H9 (cell line): ENCODE data around the gene KCNAB2. TPM values are rescaled to one million over a fixed set of nuclear protein-coding genes. Genes with fewer than 3 reads are reported as not detected.

Experiments
- DNase-seq: peaks from one replicate; pipeline ENCODE4 v3.0.0-alpha.2; 2017
- H2AFZ ChIP-seq: one replicate; pipeline ENCODE4 v1.6.1; 2013; ENCODE audit warnings: mild to moderate bottlenecking, low read length, control low read depth, moderate library complexity
- H2AK5ac ChIP-seq: 2 replicates; pipeline ENCODE4 v1.6.1; 2013; ENCODE audit warnings: low read length, control low read depth, mixed read lengths; ENCODE audit not compliant: insufficient read length
- H2BK120ac ChIP-seq: one replicate; pipeline ENCODE4 v1.6.1; 2013; ENCODE audit warnings: low read depth, mild to moderate bottlenecking, low read length, control low read depth, inconsistent platforms; ENCODE audit not compliant: poor library complexity, severe bottlenecking
- H2BK12ac ChIP-seq: 2 replicates; pipeline ENCODE4 v1.6.1; 2013; ENCODE audit warnings: low read length, control low read depth, mixed read lengths, low read depth; ENCODE audit not compliant: insufficient read length
- H2BK15ac ChIP-seq: 2 replicates; pipeline ENCODE4 v1.6.1; 2013; ENCODE audit warnings: low read depth, low read length, control low read depth
- H2BK20ac ChIP-seq: one replicate; pipeline ENCODE4 v1.6.1; 2013; ENCODE audit warnings: low read depth, mild to moderate bottlenecking, low read length, control low read depth, inconsistent platforms; ENCODE audit not compliant: poor library complexity, severe bottlenecking
- H2BK5ac ChIP-seq: 2 replicates; pipeline ENCODE4 v1.6.1; 2013; ENCODE audit warnings: low read length, control low read depth, mixed read lengths; ENCODE audit not compliant: insufficient read length
- H3K14ac ChIP-seq: 2 replicates; pipeline ENCODE4 v1.6.1; 2013; ENCODE audit warnings: low read length, control low read depth; ENCODE audit not compliant: insufficient read depth
- H3K18ac ChIP-seq: 2 replicates; pipeline ENCODE4 v1.6.1; 2013; ENCODE audit warnings: low read depth, mild to moderate bottlenecking, mixed read lengths, low read length, control low read depth; ENCODE audit not compliant: insufficient read length
- H3K23ac ChIP-seq: 2 replicates; pipeline ENCODE4 v1.6.1; 2013; ENCODE audit warnings: low read length, control low read depth, mixed read lengths, low read depth; ENCODE audit not compliant: insufficient read length
- H3K23me2 ChIP-seq: 2 replicates; pipeline ENCODE4 v1.6.1; 2013; ENCODE audit warnings: low read depth, mild to moderate bottlenecking, mixed read lengths, low read length, control low read depth; ENCODE audit not compliant: insufficient read length, poor library complexity, severe bottlenecking
- H3K27ac ChIP-seq: 2 replicates; pipeline ENCODE4 v1.5.1; 2013; ENCODE audit warnings: low read length, control low read depth, mixed read lengths, low read depth; ENCODE audit not compliant: insufficient read length
- H3K27me3 ChIP-seq: 2 replicates; pipeline ENCODE4 v1.6.1; 2013; ENCODE audit warnings: low read length, control low read depth, inconsistent platforms; ENCODE audit not compliant: insufficient read depth
- H3K4ac ChIP-seq: 2 replicates; pipeline ENCODE4 v1.6.1; 2013; ENCODE audit warnings: low read depth, mild to moderate bottlenecking, control low read depth, inconsistent platforms, low read length, moderate library complexity
- H3K4me1 ChIP-seq: 2 replicates; pipeline ENCODE4 v1.6.1; 2013; ENCODE audit warnings: low read length, control low read depth, inconsistent platforms; ENCODE audit not compliant: insufficient read depth
- H3K4me2 ChIP-seq: 2 replicates; pipeline ENCODE4 v1.6.1; 2013; ENCODE audit warnings: low read length, control low read depth, mixed read lengths; ENCODE audit not compliant: insufficient read length, insufficient read depth
- H3K56ac ChIP-seq: 2 replicates; pipeline ENCODE4 v1.6.1; 2013; ENCODE audit warnings: low read depth, mild to moderate bottlenecking, mixed read lengths, low read length, control low read depth; ENCODE audit not compliant: insufficient read length
- H3K79me1 ChIP-seq: 2 replicates; pipeline ENCODE4 v1.6.1; 2013; ENCODE audit warnings: low read depth, mild to moderate bottlenecking, moderate library complexity, low read length, control low read depth, inconsistent platforms; ENCODE audit not compliant: insufficient read depth, poor library complexity, severe bottlenecking
- H3K79me2 ChIP-seq: 2 replicates; pipeline ENCODE4 v1.6.1; 2013; ENCODE audit warnings: low read length, control low read depth, inconsistent platforms; ENCODE audit not compliant: insufficient read depth
- H3K9ac ChIP-seq: 2 replicates; pipeline ENCODE4 v1.6.1; 2013; ENCODE audit warnings: low read length, control low read depth, mixed read lengths; ENCODE audit not compliant: insufficient read length; ENCODE audit errors: extremely low read depth
- H3K9me3 ChIP-seq: one replicate; pipeline ENCODE4 v1.6.1; 2013; ENCODE audit warnings: low read depth, low read length, inconsistent platforms; ENCODE audit not compliant: control insufficient read depth
- H3T11ph ChIP-seq: one replicate; pipeline ENCODE4 v1.6.1; 2013; ENCODE audit warnings: mild to moderate bottlenecking, low read length, control low read depth, inconsistent platforms
- H4K20me1 ChIP-seq: one replicate; pipeline ENCODE4 v1.6.1; 2013; ENCODE audit not compliant: control insufficient read depth, insufficient read length, insufficient read depth
- H4K5ac ChIP-seq: 2 replicates; pipeline ENCODE4 v1.6.1; 2013; ENCODE audit warnings: low read depth, mild to moderate bottlenecking, mixed read lengths, low read length, control low read depth; ENCODE audit not compliant: insufficient read length
- H4K8ac ChIP-seq: replicated peaks from 2 replicates; pipeline ENCODE4 v1.6.1; 2013; ENCODE audit warnings: low read length, control low read depth, mixed read lengths, low read depth; ENCODE audit not compliant: insufficient read length
- H4K91ac ChIP-seq: 2 replicates; pipeline ENCODE4 v1.6.1; 2013; ENCODE audit warnings: low read depth, mild to moderate bottlenecking, moderate library complexity, mixed read lengths, low read length, control low read depth; ENCODE audit not compliant: insufficient read length
- H3K27ac Mint-ChIP-seq, 3 experiments: 2 replicates in 2 of 3; 3 replicates in 1 of 3; pipeline ENCODE4 v1.8.0; 2020 to 2021; ENCODE audit warnings: mixed read lengths in 3 of 3, mild to moderate bottlenecking in 1 of 3, moderate library complexity in 1 of 3
- H3K27me3 Mint-ChIP-seq: 2 replicates; pipeline ENCODE4 v1.8.0; 2021; ENCODE audit warnings: low read depth, mild to moderate bottlenecking, moderate library complexity, mixed read lengths
- H3K36me3 Mint-ChIP-seq, 3 experiments: 2 replicates in 2 of 3; 3 replicates in 1 of 3; pipeline ENCODE4 v1.8.0; 2020 to 2021; ENCODE audit warnings: low read depth in 3 of 3, mixed read lengths in 3 of 3; ENCODE audit not compliant: insufficient read depth in 1 of 3
- H3K4me1 Mint-ChIP-seq, 2 experiments: 2 replicates each; pipeline ENCODE4 v1.8.0; 2020; ENCODE audit warnings: mixed read lengths in 2 of 2
- H3K4me3 Mint-ChIP-seq, 2 experiments: 2 replicates in 1 of 2; 3 replicates in 1 of 2; pipeline ENCODE4 v1.8.0; 2020 to 2021; ENCODE audit warnings: mild to moderate bottlenecking in 2 of 2, mixed read lengths in 2 of 2, moderate library complexity in 1 of 2
- H3K9me3 Mint-ChIP-seq, 2 experiments: 2 replicates in 1 of 2; 3 replicates in 1 of 2; pipeline ENCODE4 v1.8.0; 2020; ENCODE audit warnings: mild to moderate bottlenecking in 2 of 2, mixed read lengths in 2 of 2, moderate library complexity in 1 of 2
- CTCF ChIP-seq: fragments of 200-600 bp; sonication (generic); conservative IDR thresholded peaks from 3 replicates; pipeline ENCODE4 v1.8.0; 2021; ENCODE audit warnings: antibody characterized with exemption, mild to moderate bottlenecking
- WGBS: extraction: QIAGEN DNeasy Blood & Tissue Kit; methylation state at CpG from one replicate; pipeline ENCODE4 v1.1.7; 2013; ENCODE audit warnings: missing lambda C conversion rate, low lambda C conversion rate, mixed read lengths; ENCODE audit not compliant: insufficient read length; ENCODE audit errors: extremely low coverage; 5-methylcytosine and 5-hydroxymethylcytosine counted together
- total RNA-seq: library from RNA; stranded (reverse); gene quantifications from 2 replicates; pipeline ENCODE4 v1.2.1, GENCODE V29; 2021

Gene KCNAB2
- total RNA-seq, 1 experiment from 2014 or later = 8.3 TPM

GRCh38 chr1:6109688-6110087 lies 64.0 kb downstream of the KCNAB2 start:
- Mint-ChIP-seq H3K9me3 (peaks cover 3 to 6% of the 10 kb centered on the region in 2 experiments; a peak in 4 of 5 replicates), H3K4me3 (no peak overlapping the region), H3K27me3 (peaks cover 13% of the 10 kb centered on the region), H3K27ac (no peak overlapping the region), H3K4me1 (0 out of 4 replicates have a peak, but pooled peaks cover 0 to 4% of the 10 kb centered on the region in 2 experiments), H3K36me3 (no peaks in the 10 kb centered on the region; a peak in 1 of 7 replicates)
- Histone ChIP-seq H2BK12ac (no peak overlapping the region), H3K79me2 (no peaks in the 10 kb centered on the region), H3K79me1 (no peaks in the 10 kb centered on the region), H4K20me1 (peaks cover 3% of the 10 kb centered on the region), H3K14ac (no peak overlapping the region), H4K5ac (no peak overlapping the region), H2BK120ac (no peak overlapping the region), H3K9ac (no peak overlapping the region), H3K9me3 (no peaks in the 10 kb centered on the region), H4K91ac (no peak overlapping the region), H2BK15ac (no peak overlapping the region), H3K56ac (no peak overlapping the region), H3K27me3 (no peaks in the 10 kb centered on the region), H2AFZ (no peak overlapping the region), H3K23me2 (no peaks in the 10 kb centered on the region), H2BK5ac (no peak overlapping the region), H3K18ac (no peak overlapping the region), H4K8ac (no peak overlapping the region), H3T11ph (no peak overlapping the region), H3K4me1 (no peaks in the 10 kb centered on the region), H3K23ac (no peak overlapping the region), H3K4me2 (no peak overlapping the region), H2AK5ac (no peak overlapping the region), H2BK20ac (no peak overlapping the region), H3K27ac (no peak overlapping the region), H3K4ac (no peak overlapping the region)
- peak; percentile 56 for DNase-seq
- WGBS = no CpG with 5 or more reads among the region's 24 CpGs
- no peak for TF ChIP-seq CTCF
